Ishikawa (cell line): ENCODE data around the gene PLCB1.

Source experiments
- CEBPB ChIP-seq: IDR thresholded peaks from 2 replicates; pipeline ENCODE4 v1.6.1; 2012
- RAD21 ChIP-seq: IDR thresholded peaks from 2 replicates; pipeline ENCODE4 v1.6.1; 2012; ENCODE audit warnings: low read depth
- YY1 ChIP-seq: IDR thresholded peaks from 2 replicates; pipeline ENCODE4 v1.6.1; 2012; ENCODE audit warnings: low read depth
- TF ChIP-seq, protein P1 (sequence below): IDR thresholded peaks from 2 replicates; pipeline ENCODE4 v1.6.1; 2012

DNA sequence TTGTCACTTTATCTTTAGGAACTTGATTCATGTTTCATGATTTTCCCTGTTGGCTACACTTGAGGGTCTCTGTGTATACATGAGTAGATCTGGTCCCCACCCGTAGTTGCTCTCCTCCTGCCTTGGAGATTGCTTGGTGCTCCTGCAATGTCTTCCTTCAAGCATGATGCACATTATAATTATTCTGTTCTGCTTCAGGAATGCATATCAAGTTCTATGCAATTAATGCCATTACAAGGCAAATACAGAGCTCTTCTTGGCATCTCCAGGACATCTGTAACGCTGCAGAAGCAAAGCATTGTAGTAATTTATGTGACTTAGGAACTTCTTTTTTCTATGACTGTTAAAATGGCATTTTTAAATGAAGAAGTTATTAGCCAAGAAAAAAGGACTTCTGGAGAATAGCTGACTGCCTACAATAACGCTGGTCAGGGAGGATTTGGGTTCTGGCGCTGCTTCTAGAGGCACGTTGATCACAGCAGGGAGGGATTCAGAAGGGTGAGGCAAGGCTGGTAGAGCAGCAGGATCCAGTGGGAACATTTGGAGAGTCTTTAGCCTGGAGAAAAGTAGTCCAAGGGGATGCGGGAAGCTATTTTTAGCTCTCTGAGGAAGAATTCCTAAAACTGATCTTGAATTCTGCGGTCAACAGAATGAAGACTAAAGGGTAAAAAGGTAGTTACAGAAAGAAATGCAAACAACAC is 203.6 kb downstream of the PLCB1 start:
- TF ChIP-seq RAD21 (no peak), YY1 (no peak), CEBPB (peak; percentile 7; the same call in 1 of the 2 replicates)
- TF ChIP-seq, protein P1, sequence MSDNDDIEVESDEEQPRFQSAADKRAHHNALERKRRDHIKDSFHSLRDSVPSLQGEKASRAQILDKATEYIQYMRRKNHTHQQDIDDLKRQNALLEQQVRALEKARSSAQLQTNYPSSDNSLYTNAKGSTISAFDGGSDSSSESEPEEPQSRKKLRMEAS, result no peak
